K562 (cell line): Measurements from ENCODE around the gene RNF181. TPM values are rescaled to one million over a fixed set of nuclear protein-coding genes. Genes with fewer than 3 reads are reported as not detected.

Experiments used
- BRD9 ChIP-seq: fragments of 450-650 bp; IDR thresholded peaks from 2 replicates; pipeline ENCODE4 v1.6.1; 2018; ENCODE audit warnings: low read depth; ENCODE audit not compliant: partially characterized antibody
- KDM5B ChIP-seq: fragments of 200-600 bp; sonication (generic); IDR thresholded peaks from 2 replicates; pipeline ENCODE4 v1.6.1; 2012; ENCODE audit warnings: low read depth, mild to moderate bottlenecking, moderate library complexity, low read length, control low read depth, inconsistent platforms; ENCODE audit not compliant: insufficient replicate concordance
- L3MBTL2 ChIP-seq: fragments of 450-650 bp; IDR thresholded peaks from 2 replicates; pipeline ENCODE4 v1.6.1; 2016; ENCODE audit warnings: mild to moderate bottlenecking, moderate library complexity
- RFX5 ChIP-seq: IDR thresholded peaks from 2 replicates; pipeline ENCODE4 v1.6.1; 2011; ENCODE audit warnings: low read depth, mild to moderate bottlenecking, improper control_type of control experiment, low read length
- polyA plus RNA-seq, 8 experiments: library from polyadenylated mRNA; depleted of rRNA in 4 of 8; stranded (reverse) in 5 of 8; unstranded in 3 of 8; fragments of >200 nt; fragmentation: Nextera tagmentation in 2 of 8; fragmentation: Illumina TruSeq in 1 of 8; extraction: Ambion mirVana in 2 of 8; extraction: Trizol in 1 of 8; gene quantifications; 2 replicates each; pipeline versions ENCODE4 v1.2.1 to v1.2.3, GENCODE V29; 2011 to 2014; ENCODE audit warnings: inconsistent platforms in 1 of 8, missing spikeins in 1 of 8
- total RNA-seq, 7 experiments: library from RNA; depleted of rRNA in 6 of 7; stranded (reverse); fragments of >200 nt in 6 of 7; fragmentation: Illumina TruSeq in 2 of 7; extraction: Trizol in 2 of 7; gene quantifications; 2 replicates each; pipeline versions ENCODE4 v1.2.1 to v1.2.3, GENCODE V29; 2011 to 2021; ENCODE audit warnings: low replicate concordance in 1 of 7
- TF ChIP-seq, protein P1 (sequence below): fragments of 250-450 bp; sonication (Bioruptor Pico); IDR thresholded peaks from 2 replicates; pipeline ENCODE4 v1.5.0; 2021; ENCODE audit warnings: mild to moderate bottlenecking, moderate library complexity
- TF ChIP-seq, protein P2 (sequence below): sonication (generic); formaldehyde crosslinking; IDR thresholded peaks from 2 replicates; pipeline ENCODE4 v1.8.1; 2023; ENCODE audit warnings: mild to moderate bottlenecking, missing genetic modification reagents
- TF ChIP-seq, protein P3 (sequence below): fragments of 250-450 bp; sonication (Bioruptor Pico); IDR thresholded peaks from 2 replicates; pipeline ENCODE4 v1.6.1; 2021; ENCODE audit warnings: mild to moderate bottlenecking
- TF ChIP-seq, protein P4 (sequence below): fragments of 250-450 bp; sonication (Bioruptor Pico); IDR thresholded peaks from 2 replicates; pipeline ENCODE4 v1.8.0; 2021; ENCODE audit warnings: moderate library complexity, mild to moderate bottlenecking, inconsistent platforms
- TF ChIP-seq, protein P5 (sequence below): conservative IDR thresholded peaks from 2 replicates; pipeline ENCODE4 v1.6.1; 2011; ENCODE audit warnings: low read depth, mild to moderate bottlenecking, low read length; ENCODE audit not compliant: control insufficient read depth
- TF ChIP-seq, protein P6 (sequence below): fragments of 450-650 bp; formaldehyde crosslinking; conservative IDR thresholded peaks from 2 replicates; pipeline ENCODE4 v1.4.0; 2022; ENCODE audit warnings: mild to moderate bottlenecking, missing genetic modification characterization
- TF ChIP-seq, protein P7 (sequence below): fragments of 250-450 bp; sonication (Bioruptor Pico); IDR thresholded peaks from 2 replicates; pipeline ENCODE4 v1.4.0; 2020; ENCODE audit warnings: borderline replicate concordance

Gene RNF181
- total and polyA plus RNA-seq, 9 of the 15 experiments (the other 6 are each of a cell fraction or from before 2014, with no cell fraction given) = 139 to 492 (median 253) TPM

DNA sequence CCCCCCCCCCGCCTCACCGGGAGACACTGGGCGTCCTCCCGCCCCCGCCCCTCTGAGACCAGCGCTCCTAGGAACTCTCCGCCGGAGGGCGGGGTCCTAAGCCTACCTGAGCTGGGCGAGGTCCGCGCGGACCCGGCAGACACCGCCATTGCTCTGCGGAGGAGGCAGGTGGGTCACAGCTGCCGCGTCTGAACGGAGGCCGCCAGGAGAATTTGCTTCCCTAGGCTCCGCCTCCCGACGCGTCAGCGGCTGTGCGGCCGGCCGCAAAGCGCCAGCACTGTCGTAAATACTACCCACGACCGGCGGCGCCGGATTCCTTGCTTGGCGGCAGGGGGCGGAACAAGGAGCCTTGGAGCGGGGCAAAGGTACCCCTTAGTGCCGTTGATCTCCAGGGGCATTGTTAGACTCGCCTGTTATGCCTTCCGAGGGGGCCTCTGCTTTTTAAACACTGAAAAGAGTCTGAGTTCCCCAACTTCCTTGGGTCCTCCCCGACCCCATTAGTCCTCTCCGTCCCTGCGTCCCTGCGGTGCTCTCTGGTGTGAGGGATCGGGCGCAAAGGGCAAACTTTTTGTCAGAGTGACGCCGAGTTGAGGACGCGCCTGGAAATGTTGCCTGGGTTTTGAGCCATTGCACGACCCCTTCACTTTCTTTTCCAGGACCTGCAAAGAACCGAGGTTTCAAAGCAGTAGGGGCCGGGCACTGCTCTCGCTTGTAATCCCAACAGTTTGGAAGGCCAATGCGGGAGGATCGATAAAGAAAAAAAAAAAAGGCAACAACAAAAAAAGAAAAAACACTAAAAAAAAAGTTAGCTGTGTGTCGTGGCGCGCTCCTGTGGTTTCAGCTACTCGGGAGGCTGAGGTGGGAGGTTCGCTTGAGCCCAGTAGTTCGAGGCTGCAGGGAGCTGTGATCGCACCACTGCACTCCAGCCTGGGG, 34.0 kb upstream of the RNF181 start, which contains the start of gene GGCX (continued):
- TF ChIP-seq, protein P1, sequence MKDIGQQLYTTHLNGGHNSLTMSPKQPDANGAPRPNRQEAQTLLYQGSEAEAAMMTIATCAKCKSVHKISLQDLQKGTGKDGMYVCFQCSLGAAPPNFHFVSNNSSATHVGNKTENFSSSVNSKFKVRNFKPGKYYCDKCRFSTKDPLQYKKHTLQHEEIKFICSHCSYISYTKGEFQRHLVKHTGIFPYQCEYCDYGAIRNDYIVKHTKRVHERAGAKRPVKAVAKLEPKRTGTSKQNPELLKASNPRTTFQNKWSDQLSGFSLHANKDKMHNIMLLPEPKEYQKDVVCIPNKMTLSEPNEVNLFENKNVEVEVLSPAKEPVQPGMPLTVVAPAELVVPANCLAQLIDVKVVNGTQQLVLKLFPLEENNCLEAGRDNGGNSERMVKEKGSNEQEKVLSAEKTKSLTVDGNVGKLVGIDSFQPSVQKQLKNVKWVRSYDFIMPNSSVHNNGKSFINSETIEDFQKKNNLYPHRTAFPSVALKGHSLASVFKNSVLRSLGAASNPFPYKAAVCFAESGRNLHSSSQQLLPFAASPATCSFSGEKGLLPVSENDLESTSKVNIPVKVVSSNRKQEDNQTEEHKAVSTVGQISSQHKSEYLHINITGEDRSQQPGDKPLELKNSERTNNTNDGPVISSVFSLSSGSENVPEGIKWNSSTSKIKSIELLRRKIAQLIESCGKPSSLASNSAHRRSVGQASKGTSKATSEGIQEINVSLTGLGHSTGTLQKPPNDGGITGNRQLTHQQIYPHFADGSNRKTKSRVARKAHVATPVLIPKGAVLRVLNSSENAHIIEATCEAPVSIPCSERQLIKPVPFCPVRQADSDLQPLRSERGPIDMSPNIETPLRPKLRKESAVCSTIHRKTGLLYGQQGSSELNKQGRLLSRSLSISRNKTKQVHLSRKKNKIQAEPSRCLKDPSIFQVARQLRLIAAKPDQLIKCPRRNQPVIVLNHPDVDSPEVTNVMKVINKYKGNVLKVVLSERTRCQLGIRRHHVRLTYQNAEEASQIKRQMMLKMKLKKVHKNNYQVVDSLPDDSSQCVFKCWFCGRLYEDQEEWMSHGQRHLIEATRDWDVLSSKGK (CRISPR knock-in tag) = no peak
- TF ChIP-seq, protein P2, sequence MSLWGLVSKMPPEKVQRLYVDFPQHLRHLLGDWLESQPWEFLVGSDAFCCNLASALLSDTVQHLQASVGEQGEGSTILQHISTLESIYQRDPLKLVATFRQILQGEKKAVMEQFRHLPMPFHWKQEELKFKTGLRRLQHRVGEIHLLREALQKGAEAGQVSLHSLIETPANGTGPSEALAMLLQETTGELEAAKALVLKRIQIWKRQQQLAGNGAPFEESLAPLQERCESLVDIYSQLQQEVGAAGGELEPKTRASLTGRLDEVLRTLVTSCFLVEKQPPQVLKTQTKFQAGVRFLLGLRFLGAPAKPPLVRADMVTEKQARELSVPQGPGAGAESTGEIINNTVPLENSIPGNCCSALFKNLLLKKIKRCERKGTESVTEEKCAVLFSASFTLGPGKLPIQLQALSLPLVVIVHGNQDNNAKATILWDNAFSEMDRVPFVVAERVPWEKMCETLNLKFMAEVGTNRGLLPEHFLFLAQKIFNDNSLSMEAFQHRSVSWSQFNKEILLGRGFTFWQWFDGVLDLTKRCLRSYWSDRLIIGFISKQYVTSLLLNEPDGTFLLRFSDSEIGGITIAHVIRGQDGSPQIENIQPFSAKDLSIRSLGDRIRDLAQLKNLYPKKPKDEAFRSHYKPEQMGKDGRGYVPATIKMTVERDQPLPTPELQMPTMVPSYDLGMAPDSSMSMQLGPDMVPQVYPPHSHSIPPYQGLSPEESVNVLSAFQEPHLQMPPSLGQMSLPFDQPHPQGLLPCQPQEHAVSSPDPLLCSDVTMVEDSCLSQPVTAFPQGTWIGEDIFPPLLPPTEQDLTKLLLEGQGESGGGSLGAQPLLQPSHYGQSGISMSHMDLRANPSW (CRISPR knock-in tag) = no peak
- TF ChIP-seq, protein P3, sequence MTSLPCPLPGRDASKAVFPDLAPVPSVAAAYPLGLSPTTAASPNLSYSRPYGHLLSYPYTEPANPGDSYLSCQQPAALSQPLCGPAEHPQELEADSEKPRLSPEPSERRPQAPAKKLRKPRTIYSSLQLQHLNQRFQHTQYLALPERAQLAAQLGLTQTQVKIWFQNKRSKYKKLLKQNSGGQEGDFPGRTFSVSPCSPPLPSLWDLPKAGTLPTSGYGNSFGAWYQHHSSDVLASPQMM (CRISPR knock-in tag) = no peak
- TF ChIP-seq KDM5B (peak; percentile 94), L3MBTL2 (peak; percentile 56; the same call in 1 of the 2 replicates), BRD9 (peak; percentile 49), RFX5 (no peak)
- TF ChIP-seq, protein P4, sequence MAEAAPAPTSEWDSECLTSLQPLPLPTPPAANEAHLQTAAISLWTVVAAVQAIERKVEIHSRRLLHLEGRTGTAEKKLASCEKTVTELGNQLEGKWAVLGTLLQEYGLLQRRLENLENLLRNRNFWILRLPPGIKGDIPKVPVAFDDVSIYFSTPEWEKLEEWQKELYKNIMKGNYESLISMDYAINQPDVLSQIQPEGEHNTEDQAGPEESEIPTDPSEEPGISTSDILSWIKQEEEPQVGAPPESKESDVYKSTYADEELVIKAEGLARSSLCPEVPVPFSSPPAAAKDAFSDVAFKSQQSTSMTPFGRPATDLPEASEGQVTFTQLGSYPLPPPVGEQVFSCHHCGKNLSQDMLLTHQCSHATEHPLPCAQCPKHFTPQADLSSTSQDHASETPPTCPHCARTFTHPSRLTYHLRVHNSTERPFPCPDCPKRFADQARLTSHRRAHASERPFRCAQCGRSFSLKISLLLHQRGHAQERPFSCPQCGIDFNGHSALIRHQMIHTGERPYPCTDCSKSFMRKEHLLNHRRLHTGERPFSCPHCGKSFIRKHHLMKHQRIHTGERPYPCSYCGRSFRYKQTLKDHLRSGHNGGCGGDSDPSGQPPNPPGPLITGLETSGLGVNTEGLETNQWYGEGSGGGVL = no peak
- TF ChIP-seq, protein P5, sequence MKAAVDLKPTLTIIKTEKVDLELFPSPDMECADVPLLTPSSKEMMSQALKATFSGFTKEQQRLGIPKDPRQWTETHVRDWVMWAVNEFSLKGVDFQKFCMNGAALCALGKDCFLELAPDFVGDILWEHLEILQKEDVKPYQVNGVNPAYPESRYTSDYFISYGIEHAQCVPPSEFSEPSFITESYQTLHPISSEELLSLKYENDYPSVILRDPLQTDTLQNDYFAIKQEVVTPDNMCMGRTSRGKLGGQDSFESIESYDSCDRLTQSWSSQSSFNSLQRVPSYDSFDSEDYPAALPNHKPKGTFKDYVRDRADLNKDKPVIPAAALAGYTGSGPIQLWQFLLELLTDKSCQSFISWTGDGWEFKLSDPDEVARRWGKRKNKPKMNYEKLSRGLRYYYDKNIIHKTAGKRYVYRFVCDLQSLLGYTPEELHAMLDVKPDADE = 0 out of 2 replicates have a peak, but pooled peaks have one; percentile 31
- TF ChIP-seq, protein P6, sequence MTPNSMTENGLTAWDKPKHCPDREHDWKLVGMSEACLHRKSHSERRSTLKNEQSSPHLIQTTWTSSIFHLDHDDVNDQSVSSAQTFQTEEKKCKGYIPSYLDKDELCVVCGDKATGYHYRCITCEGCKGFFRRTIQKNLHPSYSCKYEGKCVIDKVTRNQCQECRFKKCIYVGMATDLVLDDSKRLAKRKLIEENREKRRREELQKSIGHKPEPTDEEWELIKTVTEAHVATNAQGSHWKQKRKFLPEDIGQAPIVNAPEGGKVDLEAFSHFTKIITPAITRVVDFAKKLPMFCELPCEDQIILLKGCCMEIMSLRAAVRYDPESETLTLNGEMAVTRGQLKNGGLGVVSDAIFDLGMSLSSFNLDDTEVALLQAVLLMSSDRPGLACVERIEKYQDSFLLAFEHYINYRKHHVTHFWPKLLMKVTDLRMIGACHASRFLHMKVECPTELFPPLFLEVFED (CRISPR knock-in tag) = no peak
- TF ChIP-seq, protein P7, sequence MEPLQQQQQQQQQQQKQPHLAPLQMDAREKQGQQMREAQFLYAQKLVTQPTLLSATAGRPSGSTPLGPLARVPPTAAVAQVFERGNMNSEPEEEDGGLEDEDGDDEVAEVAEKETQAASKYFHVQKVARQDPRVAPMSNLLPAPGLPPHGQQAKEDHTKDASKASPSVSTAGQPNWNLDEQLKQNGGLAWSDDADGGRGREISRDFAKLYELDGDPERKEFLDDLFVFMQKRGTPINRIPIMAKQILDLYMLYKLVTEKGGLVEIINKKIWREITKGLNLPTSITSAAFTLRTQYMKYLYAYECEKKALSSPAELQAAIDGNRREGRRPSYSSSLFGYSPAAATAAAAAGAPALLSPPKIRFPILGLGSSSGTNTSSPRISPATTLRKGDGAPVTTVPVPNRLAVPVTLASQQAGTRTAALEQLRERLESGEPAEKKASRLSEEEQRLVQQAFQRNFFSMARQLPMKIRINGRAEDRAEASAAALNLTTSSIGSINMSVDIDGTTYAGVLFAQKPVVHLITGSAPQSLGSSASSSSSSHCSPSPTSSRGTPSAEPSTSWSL (CRISPR knock-in tag) = no peak
